Vagina (tissue), 2 donors: Measurements from ENCODE around the gene CYP1A2.

ENCODE experiments used
- POLR2A ChIP-seq, 2 donors: fragments of 450-650 bp; IDR thresholded peaks; one replicate each; pipeline ENCODE4 v1.6.1; 2017; ENCODE audit warnings: antibody characterized with exemption in 2 of 2, mild to moderate bottlenecking in 2 of 2, moderate library complexity in 2 of 2
- POLR2AphosphoS5 ChIP-seq, 2 donors: sonication (generic); formaldehyde crosslinking; IDR thresholded peaks; one replicate each; pipeline ENCODE4 v1.9.0; 2017; ENCODE audit warnings: antibody characterized with exemption in 2 of 2, mild to moderate bottlenecking in 2 of 2, low read depth in 1 of 2; ENCODE audit not compliant: insufficient read depth in 1 of 2
- TF ChIP-seq, protein P1 (sequence below), 3 experiments: fragments of 450-650 bp in 2 of 3; fragments of 200-600 bp in 1 of 3; sonication (generic) in 1 of 3; IDR thresholded peaks; one replicate each; pipeline ENCODE4 v1.5.1; 2017 to 2019; ENCODE audit warnings: antibody characterized with exemption in 3 of 3, mild to moderate bottlenecking in 2 of 3, moderate library complexity in 2 of 3

DNA sequence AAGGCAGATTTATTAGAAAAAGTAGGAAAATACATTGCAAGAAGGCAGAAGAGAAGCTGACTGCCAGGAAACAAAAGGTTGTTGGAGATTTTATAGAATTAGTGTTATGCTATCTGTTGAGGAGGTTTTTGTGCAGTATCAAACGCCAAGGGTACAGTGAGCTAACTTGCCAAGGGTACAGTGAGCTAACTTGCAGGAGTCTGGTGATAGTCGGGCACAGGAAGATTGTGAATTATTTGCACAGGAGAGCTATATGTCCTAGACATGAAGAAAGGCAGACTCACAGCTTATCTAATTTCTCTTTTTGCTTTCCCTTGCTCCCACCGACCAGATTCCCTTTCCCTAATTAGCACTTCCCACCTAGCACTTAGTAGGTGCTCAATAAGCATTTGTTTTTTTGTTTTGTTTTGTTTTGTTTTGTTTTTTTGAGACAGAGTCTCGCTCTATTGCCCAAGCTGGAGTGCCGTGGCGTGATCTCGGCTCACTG is 30.6 kb downstream of the CYP1A2 start:
- TF ChIP-seq, protein P1, sequence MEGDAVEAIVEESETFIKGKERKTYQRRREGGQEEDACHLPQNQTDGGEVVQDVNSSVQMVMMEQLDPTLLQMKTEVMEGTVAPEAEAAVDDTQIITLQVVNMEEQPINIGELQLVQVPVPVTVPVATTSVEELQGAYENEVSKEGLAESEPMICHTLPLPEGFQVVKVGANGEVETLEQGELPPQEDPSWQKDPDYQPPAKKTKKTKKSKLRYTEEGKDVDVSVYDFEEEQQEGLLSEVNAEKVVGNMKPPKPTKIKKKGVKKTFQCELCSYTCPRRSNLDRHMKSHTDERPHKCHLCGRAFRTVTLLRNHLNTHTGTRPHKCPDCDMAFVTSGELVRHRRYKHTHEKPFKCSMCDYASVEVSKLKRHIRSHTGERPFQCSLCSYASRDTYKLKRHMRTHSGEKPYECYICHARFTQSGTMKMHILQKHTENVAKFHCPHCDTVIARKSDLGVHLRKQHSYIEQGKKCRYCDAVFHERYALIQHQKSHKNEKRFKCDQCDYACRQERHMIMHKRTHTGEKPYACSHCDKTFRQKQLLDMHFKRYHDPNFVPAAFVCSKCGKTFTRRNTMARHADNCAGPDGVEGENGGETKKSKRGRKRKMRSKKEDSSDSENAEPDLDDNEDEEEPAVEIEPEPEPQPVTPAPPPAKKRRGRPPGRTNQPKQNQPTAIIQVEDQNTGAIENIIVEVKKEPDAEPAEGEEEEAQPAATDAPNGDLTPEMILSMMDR (IDR thresholded peaks at IDR 0.05) = no peak
- TF ChIP-seq POLR2A (IDR thresholded peaks at IDR 0.05) (no peak), POLR2AphosphoS5 (IDR thresholded peaks at IDR 0.05; ENCODE audit: insufficient read depth in 1 of 2, low read depth in 1 of 2) (no peak)
